ENCODE data around the gene EPS8L2.

GRCh38 chr11:704781-705645 lies 1.0 kb upstream of the EPS8L2 start:
- TF ChIP-seq CTCF (IDR thresholded peaks at IDR 0.05; ENCODE audit: insufficient read depth, low read depth, low read length) (no peak), EZH2 (IDR thresholded peaks at IDR 0.05; ENCODE audit: insufficient read depth, low read length) (no peak)

Measured in astrocyte (in vitro differentiated cells and primary cell).